Pons (tissue), 1 donor: Measurements from ENCODE around the gene SLC25A5.
A peak's percentile ranks its signal among the peaks of the same experiment; 100 is the strongest.
"Not testable (repeated sequence)": the region's sequence is repeated elsewhere in the genome, so short reads cannot be mapped to it uniquely, and the experiment has no call there.

Source experiments
- DNase-seq: peaks from one replicate; pipeline ENCODE4 v3.0.0-alpha.2; 2016; ENCODE audit warnings: low spot score

SLC25A5 gene

GRCh38 chrX:119467842-119468550 is at the start of gene SLC25A5:
Gene SLC25A5, plus strand, starts transcription at chrX:119468444. Its CDS starts 72 bp downstream, at chrX:119468516.
- peak; percentile 85 for DNase-seq

DNA sequence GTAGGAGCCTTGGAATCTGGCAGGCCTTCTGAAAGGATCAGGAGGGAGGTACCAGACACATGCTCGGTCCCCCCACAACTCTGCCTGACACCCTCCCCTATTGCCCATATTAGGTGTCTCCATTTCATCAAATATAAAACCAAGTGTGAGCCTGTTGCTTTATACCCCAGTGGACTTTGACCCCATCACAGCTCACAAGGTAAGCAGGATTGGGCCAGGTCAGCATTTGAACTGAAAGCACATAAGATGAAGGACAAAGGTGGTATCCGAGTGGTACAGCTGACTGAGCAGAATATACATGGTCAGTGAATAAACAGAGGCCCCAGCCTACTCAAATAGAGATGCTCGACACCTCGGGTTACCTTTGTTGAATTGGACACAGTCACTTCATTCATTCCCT is 49.1 kb upstream of the SLC25A5 start:
- DNase-seq, result no peak

DNA sequence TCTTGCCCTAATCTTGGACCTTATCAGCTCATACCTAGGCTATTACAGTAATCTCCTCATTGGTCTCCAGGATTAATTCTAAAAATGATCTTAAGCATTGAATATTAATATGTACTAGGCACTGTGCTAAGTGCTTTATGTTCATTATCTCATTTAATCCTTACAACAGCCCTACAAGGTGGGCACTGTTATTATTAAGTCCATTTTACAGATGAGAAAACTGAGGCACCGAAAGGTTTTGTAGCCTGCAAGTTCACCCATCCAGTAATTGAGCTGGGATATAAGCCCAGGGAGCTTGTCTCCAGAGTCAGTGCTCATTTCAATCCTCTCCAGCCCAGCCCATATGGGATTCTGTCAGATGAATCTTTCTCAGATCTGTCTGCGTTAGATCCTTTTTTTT is 48.3 kb upstream of the SLC25A5 start:
- DNase-seq, result no peak

DNA sequence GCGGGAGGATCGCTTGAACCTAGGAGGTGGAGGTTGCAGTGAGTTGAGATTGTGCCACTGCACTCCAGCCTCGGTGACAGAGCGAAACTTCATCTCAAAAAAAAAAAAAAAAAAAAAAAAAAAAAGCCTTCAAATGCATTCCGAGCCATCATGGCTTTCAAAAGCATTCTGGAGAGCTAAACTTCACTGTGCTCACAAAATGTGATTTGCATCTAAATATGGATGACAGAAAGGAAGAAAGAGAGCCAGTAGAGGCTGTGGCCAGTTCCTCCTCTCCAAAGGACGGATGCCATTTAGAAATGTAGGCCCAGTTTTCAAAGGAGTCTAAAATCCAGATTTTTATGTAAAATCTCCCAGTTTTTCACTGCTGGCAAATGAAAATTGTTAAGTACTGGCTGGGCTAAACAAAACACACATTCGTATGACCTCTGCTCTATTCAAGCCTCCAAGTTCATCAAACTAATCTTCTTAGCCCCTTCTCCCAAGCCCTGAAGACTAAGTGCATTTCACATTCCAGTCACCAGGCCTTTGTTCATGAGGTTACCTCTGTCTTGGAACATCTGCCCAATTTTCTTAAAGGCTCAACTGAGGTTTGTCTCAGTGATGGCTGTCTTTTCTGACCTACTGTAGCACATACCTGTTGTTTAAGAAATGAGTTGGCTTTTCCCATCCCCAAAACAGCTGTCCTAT is 47.1 kb upstream of the SLC25A5 start:
- DNase-seq, result no peak

DNA sequence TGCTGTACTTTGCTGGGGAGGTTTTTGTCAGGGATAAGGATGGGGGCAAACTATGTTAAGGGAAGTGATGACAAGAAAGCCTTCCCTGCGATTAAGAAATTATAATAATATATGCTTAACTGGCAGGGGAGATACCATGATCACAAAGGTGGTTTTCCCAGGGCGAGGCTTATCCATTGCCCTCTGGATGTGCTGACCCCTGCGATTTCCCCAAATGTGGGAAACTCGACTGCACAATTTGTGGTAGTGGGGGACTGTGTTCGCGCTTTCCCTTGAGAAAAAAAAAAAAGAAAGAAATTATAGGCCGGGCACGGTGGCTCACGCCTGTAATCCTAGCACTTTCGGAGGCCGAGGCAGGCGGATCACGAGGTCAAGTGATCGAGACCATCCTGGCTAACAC is 44.6 kb upstream of the SLC25A5 start:
- DNase-seq, result no peak

GRCh38 chrX:119424999-119425398 is 43.2 kb upstream of the SLC25A5 start:
- no peak for DNase-seq

- DNase-seq, result peak; percentile 8
Measured at GRCh38 chrX:119427024-119427794, 41.0 kb upstream of the SLC25A5 start.

GRCh38 chrX:119427795-119428185 is 40.5 kb upstream of the SLC25A5 start:
- no peak for DNase-seq

GRCh38 chrX:119429471-119429870 is 38.8 kb upstream of the SLC25A5 start:
- DNase-seq, result no peak

DNA sequence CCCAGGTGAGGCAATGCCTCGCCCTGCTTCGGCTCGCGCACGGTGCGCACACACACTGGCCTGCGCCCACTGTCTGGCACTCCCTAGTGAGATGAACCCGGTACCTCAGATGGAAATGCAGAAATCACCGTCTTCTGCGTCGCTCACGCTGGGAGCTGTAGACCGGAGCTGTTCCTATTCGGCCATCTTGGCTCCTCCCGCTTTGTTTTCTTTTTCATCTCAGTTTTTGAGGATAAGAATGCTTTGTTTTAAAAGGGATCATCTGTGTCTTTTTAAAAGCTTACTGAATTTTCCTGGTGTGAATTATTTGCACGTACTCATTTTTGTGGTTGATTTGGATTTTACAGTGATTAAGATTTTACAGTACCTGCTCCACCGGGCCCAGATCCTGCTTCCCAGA is 26.9 kb upstream of the SLC25A5 start:
- not testable (repeated sequence) for DNase-seq

DNA sequence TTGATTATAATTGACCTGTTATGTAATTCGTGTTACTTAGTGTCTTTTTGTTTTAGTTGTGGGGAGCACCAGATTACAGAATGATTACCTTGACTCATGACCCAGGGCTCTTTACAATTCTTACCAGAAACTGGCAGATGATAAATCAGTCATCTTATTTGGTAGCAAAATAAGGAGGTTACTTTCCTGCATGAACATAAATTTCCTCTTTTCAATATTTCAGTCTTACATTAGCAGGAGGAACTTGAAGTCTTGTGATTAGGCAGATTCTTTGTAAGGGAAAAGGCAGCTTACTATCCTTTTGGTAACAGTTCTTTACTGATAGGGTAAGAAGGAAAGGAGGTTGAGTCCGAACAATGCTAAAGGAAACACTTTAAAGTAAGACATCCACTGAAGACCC is 26.0 kb upstream of the SLC25A5 start:
- no peak for DNase-seq

GRCh38 chrX:119453202-119453601 is 15.0 kb upstream of the SLC25A5 start:
- DNase-seq, result no peak

DNA sequence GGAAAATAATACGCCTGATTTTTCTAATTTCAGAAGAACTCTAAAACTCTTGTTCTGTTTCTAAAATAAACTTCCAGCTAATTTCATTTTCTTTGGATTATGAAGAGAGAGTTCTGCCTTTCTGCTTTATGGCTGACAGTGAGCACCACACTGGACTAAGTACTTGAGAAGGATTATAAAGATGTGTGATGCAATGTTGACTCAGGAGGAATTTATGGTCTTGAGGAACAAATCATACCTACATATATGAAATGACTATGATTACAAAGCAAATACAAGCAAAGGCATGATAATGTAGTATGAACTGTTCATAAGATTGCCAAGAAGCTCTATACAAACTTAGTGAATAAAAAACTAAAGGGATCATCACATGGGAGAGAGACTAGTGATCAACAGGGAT is 13.0 kb upstream of the SLC25A5 start:
- no peak for DNase-seq

DNA sequence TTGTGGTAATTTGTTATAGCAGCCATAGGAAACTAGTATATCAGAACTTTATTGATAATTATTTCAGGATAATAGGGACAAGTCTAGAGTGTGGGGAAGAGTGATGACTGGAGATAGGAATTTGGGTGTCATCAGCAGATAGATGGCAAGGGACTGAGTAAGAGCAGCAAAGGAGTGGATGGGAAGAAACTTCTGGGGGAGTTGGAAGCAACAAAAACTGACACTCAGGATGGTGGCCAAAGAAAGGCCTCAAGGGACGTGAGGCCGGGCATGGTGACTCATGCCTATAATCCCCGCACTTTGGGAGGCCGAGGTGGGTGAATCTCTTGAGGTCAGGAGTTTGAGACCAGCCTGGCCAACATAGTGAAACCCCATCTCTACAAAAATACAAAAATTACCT is 9.1 kb upstream of the SLC25A5 start:
- no peak for DNase-seq

DNA sequence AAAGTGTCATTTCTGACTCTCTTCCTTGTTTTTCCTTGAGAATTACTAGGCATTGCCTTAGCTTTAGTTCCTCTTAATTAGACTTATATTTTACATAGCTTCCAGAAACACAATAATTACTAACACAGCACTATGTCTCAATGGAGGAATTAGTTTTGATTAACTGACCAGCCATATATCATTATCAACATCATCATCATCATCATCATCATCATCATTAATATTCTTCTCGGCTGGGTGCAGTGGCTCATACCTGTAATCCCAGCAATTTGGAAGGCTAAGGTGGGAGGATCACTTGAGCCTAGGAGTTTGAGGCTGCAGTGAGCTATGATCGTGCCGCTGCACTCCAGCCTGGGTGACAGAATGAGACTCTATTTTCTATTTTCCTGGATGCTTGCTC is 2.7 kb upstream of the SLC25A5 start:
- DNase-seq, result no peak

DNA sequence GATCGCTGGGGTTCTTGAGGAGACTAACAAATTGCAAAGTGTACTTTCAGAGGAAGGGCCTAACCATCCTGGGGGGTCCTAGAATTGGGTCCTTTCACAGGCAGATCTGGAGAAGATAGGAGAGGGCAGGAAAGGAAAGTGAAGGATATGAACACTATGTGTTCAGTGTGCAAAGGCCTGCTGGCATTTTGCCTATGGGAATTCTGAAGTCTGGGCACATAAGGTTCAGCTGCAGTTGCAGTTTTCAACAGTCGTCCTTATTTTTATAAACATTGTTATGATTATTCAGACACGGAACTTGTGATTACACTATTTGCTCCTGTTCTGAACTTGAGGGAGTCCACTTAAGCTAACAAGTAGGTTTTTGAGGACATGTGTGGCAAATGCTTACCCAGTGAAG is 1.3 kb upstream of the SLC25A5 start:
- DNase-seq, result no peak

GRCh38 chrX:119467433-119467832 is 811 bp upstream of the SLC25A5 start:
- DNase-seq, result no peak

DNA sequence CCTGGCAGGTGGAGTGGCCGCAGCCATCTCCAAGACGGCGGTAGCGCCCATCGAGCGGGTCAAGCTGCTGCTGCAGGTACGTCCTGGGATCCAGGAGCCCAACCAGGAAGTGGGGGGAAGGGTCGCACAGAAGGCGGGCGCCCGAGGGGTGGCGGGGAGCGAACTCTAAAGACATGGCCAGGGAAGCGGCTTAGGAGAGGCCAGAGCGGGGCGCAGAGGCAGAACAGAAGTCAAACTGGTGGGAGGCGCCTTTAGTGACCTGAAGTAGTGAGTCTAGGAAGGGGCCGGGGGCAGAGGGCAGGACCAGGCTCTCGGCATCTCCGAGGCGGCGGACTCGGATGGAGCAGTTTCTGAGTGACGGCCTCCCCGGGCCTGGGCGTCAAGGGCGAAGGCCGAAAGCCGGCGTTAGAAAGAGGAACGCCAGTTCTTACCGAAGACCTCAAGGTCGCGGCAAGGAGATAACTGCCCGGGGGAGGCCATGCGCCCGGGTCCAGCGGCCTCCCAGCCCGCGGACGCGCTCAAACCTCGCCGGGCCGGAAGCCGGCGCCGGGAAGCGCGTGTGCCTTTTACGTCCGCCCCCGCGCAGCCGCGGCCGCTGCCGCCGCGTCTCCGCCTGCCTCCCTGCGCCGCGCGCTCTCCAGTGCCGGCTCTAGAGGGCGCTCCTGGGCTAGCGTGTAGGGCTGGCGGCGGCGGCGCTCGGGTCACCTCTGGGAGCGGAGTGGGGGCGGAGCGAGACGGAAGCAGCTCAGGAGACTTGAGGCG is 488 bp downstream of the SLC25A5 start:
- peak; percentile 73 for DNase-seq

- no peak for DNase-seq
Measured at GRCh38 chrX:119469313-119469635, 1.0 kb downstream of the SLC25A5 start.

DNA sequence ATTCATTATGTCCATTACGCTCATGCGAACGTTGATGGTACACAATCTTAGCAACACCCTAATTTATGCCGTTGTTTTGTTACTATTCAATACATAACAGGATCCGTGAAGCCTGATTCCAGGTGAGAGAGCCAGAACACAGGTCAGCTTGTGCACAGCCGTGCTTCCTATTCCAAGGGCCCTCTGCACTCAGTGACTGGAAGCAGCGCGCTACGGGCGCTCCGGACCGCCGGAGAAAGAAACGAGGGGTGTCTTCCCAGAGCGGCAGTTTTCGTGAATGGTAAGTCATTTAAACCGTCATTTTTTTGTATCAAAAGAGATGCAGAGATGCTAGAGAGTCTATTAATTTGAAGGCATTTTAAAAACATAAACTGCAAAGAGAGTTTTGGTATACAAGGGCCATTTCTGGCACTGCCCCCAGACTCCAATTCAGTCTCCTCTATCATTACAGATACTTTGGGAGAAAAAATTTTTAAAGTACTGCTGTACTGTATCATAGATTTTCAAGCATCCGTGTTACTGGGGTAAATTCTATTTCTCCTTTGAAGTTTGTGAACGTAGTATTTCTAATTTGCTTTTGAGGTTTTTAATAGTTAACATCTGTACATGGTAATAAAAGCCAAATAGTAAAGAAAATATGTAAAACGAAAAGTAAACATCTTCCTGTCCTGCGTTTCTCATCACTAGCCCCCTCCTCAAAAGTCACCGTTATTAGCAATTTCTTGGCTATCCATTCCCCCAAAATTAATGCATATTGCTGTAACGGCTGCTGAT is 6.6 kb downstream of the SLC25A5 start:
- DNase-seq, result no peak

- DNase-seq, result no peak
Measured at GRCh38 chrX:119475389-119476101, 7.3 kb downstream of the SLC25A5 start.
